Measurements from ENCODE around the gene TMCO1. TPM values are rescaled to one million over a fixed set of nuclear protein-coding genes. Genes with fewer than 3 reads are reported as not detected.
A peak's percentile ranks its signal among the peaks of the same experiment; 100 is the strongest.
"Not testable (repeated sequence)": the region's sequence is repeated elsewhere in the genome, so short reads cannot be mapped to it uniquely, and the experiment has no call there.

TMCO1 gene
- total and polyA plus RNA-seq, 2 of the 13 experiments (the other 11 are each of a cell fraction or from before 2014, with no cell fraction given): 106 to 119 TPM

GRCh38 chr1:165701922-165702321, 66.7 kb downstream of the TMCO1 start:
- WGBS (ENCODE audit: low lambda C conversion rate): 45% methylated on average over 7 of the region's 7 CpGs
- DNase-seq (ENCODE audit: low spot score): not testable (repeated sequence)

GRCh38 chr1:165699577-165699976, 69.1 kb downstream of the TMCO1 start:
- Histone ChIP-seq H3K27me3 (ENCODE audit: control insufficient read depth in 1 of 2, insufficient read depth in 2 of 2, low read length in 2 of 2) (no peaks in the 10 kb centered on the region; a peak in 2 of 5 replicates), H4K20me1 (ENCODE audit: insufficient read depth, low read length) (no peaks in the 10 kb centered on the region; the same call in 1 of the 2 replicates), H3K36me3 (replicated peaks in 1 of 2; ENCODE audit: control insufficient read depth in 1 of 2, insufficient read depth in 2 of 2, low read length in 2 of 2) (no peaks in the 10 kb centered on the region), H3K4me2 (ENCODE audit: low read depth, low read length) (peak overlapping the region; percentile 43), H3K9ac (ENCODE audit: insufficient read depth, low read depth, low read length) (no peak overlapping the region), H3K79me2 (ENCODE audit: insufficient read depth, low read length) (peaks cover 12% of the 10 kb centered on the region), H3K9me3 (ENCODE audit: low read length) (no peaks in the 10 kb centered on the region), H3K4me1 (ENCODE audit: insufficient read depth, low read length) (peaks cover 67% of the 10 kb centered on the region), H3K27ac (ENCODE audit: extremely low read length, insufficient read depth, low read length) (no peak overlapping the region), H2AFZ (ENCODE audit: low read length) (no peak overlapping the region), H3K4me3 (replicated peaks in 1 of 3; ENCODE audit: insufficient read depth in 1 of 3, low read depth in 2 of 3, low read length in 3 of 3) (peak overlapping the region in 2 of 3 experiments; percentile 10 to 11; a peak in 2 of 6 replicates)
- CTCF ChIA-PET (ENCODE audit: low intra/inter-chr PET ratio, low total read pairs): no interaction called here
- FAIRE-seq: peak; percentile 72
- DNase-seq (ENCODE audit: low spot score): peak; percentile 59
- POLR2A ChIA-PET: interaction anchor here (1.5 kb wide), 1 partner anchor 43 kb away, joined by 3 read pairs; no protein-coding TSS in a partner anchor
- WGBS (ENCODE audit: low lambda C conversion rate): 13% methylated on average over 3 of the region's 3 CpGs
- in situ Hi-C loops (cut with HindIII; ENCODE audit: extremely low pct_ligation_motif_present, low pct_unique_long_range_greater_than_20kb) (loop anchor here (5.0 kb wide), 1 partner anchor 213 kb away; no protein-coding TSS in a partner anchor), intact Hi-C loops (cut with micrococcal nuclease; ENCODE audit: unreplicated experiment) (loop anchor here (5.0 kb wide), 3 partner anchors 97 to 562 kb away; no protein-coding TSS in a partner anchor)
- no TSS peak for BruUV-seq (replicated peaks)
- peak; percentile 31; the same call in 2 of the 3 replicates for ATAC-seq
- TF ChIP-seq FOXP4 (CRISPR knock-in tag; IDR thresholded peaks at IDR 0.05) (no peak), SMAD1 (CRISPR knock-in tag; IDR thresholded peaks at IDR 0.05; ENCODE audit: borderline replicate concordance, low read depth) (no peak), SAP130 (CRISPR knock-in tag; IDR thresholded peaks at IDR 0.05; ENCODE audit: low read depth) (0 out of 2 replicates have a peak, but pooled peaks have one; percentile 15), SOX6 (IDR thresholded peaks at IDR 0.05) (no peak), SOX6 (CRISPR knock-in tag; IDR thresholded peaks at IDR 0.05) (0 out of 2 replicates have a peak, but pooled peaks have one; percentile 15), SIX4 (CRISPR knock-in tag; IDR thresholded peaks at IDR 0.05) (no peak), ZBTB10 (CRISPR knock-in tag; IDR thresholded peaks at IDR 0.05; ENCODE audit: borderline replicate concordance) (no peak)

More at GRCh38 chr1:165701922-165702321, 66.7 kb downstream of the TMCO1 start:
- BruUV-seq (replicated peaks); H3K79me2 ChIP-seq (ENCODE audit: insufficient read depth, low read length); H4K20me1 ChIP-seq (ENCODE audit: insufficient read depth, low read length); H3K4me3 ChIP-seq (replicated peaks in 1 of 3; ENCODE audit: insufficient read depth in 1 of 3, low read depth in 2 of 3, low read length in 3 of 3); H3K27me3 ChIP-seq (ENCODE audit: control insufficient read depth in 1 of 2, insufficient read depth in 2 of 2, low read length in 2 of 2); ATAC-seq; H3K9ac ChIP-seq (ENCODE audit: insufficient read depth, low read depth, low read length); H3K9me3 ChIP-seq (ENCODE audit: low read length); H3K27ac ChIP-seq (ENCODE audit: extremely low read length, insufficient read depth, low read length); POLR2A ChIA-PET; H2AFZ ChIP-seq (ENCODE audit: low read length); CTCF ChIA-PET (ENCODE audit: low intra/inter-chr PET ratio, low total read pairs); H3K4me2 ChIP-seq (ENCODE audit: low read depth, low read length); FAIRE-seq; H3K36me3 ChIP-seq (replicated peaks in 1 of 2; ENCODE audit: control insufficient read depth in 1 of 2, insufficient read depth in 2 of 2, low read length in 2 of 2); intact Hi-C loops (cut with micrococcal nuclease; ENCODE audit: unreplicated experiment): not testable (repeated sequence)
- H3K4me1 ChIP-seq (ENCODE audit: insufficient read depth, low read length): peaks cover 54% of the 10 kb centered on the region
- in situ Hi-C loops (cut with HindIII; ENCODE audit: extremely low pct_ligation_motif_present, low pct_unique_long_range_greater_than_20kb): loop anchor here (25.0 kb wide), 1 partner anchor 460 kb away; the partner anchor contains the start of gene FAM78B
- TF ChIP-seq ZBTB33 (CRISPR knock-in tag; IDR thresholded peaks at IDR 0.05) (peak; percentile 69; the same call in 1 of the 2 replicates), ZNF460 (CRISPR knock-in tag; IDR thresholded peaks at IDR 0.05; ENCODE audit: borderline replicate concordance) (peak; percentile 16; the same call in 1 of the 2 replicates)

Measured in HepG2 (cell line).